ENCODE data around the gene PRKAR1B.

The PRKAR1B gene

GRCh38 chr7:585229-585711 lies 141.8 kb downstream of the PRKAR1B start:
- no peak for DNase-seq

- no peak for DNase-seq
Measured at GRCh38 chr7:584820-585219, 142.3 kb downstream of the PRKAR1B start.

DNA sequence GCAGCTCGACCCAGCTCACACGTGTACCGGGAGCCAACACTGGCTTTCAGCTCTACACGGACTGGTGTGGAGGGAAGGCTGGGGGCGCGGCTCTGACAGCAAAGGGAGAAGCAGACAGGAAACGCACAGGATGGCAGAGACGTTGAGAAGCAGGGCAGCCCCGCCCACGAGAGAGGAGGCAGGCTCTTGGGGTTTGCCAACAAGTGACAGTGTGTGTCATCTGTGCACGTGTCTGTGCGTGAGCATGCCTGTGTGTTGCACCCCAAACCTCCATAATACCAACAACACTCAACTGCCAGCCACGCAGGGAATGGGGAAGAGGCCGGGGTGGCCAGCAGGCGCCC lies 143.0 kb downstream of the PRKAR1B start:
- peak; percentile 85 for DNase-seq

DNA sequence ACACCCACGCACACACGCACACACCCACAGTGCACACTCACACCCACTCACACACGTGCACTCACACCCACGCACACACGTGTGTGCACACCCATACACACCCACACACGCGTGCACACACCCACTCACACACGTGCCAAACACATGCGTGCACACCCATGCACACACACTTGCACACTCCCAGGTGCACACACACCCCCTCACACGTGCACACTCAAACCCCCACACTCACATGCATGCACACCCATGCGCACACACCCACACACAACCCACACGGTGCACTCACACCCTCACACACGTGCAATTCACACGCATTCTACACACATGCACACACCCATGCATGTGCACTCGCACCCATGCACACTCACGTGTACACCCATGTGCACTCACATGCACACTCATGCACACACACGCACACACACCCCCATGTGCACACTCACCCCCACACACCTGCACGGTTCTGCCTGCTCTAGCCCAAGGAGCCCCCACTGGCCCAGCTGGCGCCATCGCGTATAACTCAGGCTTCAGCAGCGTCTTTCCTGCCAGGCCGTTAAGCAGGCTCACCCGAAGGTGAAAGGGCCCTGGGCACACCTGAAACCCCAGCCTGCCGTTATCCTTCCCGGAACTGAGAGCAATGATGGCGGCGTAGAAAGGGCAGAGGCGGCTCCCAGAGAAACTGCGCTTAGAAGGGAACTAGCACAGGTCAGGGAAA lies 143.5 kb downstream of the PRKAR1B start:
- no peak for DNase-seq

DNA sequence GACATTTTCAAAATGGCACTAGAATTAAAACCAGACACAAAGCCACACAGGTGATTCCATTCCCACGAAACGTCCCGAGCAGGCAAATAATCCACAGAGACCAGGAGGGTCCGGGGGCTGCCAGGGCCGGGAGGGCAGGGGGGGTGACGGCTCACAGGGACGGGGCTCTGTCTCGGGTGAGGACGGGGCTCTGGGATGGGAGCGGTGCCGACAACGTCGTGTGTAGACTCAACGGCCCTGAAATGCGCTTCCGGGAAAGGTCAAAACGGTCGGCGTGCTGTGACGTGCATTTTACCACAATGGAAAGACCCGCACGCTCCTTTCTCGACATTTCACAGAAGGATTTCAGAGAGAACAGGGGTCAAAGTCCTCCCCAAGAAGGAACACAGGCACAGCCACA lies 144.2 kb downstream of the PRKAR1B start:
- DNase-seq, result no peak

GRCh38 chr7:582081-582835 lies 144.8 kb downstream of the PRKAR1B start:
- DNase-seq, result no peak

DNA sequence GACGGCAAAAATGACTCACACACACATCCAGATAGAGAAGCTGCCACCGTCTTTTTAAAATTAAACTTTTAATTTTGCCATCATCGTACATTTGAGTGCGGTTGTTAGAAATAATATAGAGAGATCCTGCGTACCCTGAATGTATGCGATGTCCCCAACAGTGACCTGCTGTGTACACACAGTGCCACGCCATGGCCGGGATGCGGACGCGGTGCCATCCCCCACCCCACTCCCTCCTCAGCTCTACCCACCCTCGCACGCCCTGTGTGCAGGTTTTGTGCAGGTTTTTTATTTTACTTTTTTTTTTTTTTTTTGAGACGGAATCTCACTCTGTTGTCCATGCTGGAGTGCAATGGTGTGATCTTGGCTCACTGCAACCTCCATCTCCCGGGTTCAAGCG lies 148.7 kb downstream of the PRKAR1B start:
- no peak for DNase-seq

- DNase-seq, result no peak
Measured at GRCh38 chr7:577741-578370, 149.2 kb downstream of the PRKAR1B start.

DNA sequence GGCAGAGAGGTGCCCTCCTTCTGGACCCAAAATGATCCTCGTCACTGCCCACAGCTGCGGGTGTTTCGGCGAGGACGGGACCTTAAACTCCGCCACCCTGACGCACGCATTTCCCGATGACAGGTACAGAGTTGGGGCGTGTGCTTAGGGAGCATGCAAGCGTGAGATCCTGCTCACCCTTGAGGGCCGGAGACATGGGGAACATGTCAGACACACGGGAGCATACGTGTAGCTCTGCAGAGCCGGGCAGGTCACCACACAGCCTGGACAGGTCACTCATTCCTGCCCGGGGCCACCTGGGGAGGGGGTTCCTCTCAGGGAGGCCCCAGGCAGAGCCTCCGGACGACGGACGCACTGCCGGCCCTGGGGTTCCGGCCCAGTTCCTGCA lies 149.8 kb downstream of the PRKAR1B start:
- no peak for DNase-seq

DNA sequence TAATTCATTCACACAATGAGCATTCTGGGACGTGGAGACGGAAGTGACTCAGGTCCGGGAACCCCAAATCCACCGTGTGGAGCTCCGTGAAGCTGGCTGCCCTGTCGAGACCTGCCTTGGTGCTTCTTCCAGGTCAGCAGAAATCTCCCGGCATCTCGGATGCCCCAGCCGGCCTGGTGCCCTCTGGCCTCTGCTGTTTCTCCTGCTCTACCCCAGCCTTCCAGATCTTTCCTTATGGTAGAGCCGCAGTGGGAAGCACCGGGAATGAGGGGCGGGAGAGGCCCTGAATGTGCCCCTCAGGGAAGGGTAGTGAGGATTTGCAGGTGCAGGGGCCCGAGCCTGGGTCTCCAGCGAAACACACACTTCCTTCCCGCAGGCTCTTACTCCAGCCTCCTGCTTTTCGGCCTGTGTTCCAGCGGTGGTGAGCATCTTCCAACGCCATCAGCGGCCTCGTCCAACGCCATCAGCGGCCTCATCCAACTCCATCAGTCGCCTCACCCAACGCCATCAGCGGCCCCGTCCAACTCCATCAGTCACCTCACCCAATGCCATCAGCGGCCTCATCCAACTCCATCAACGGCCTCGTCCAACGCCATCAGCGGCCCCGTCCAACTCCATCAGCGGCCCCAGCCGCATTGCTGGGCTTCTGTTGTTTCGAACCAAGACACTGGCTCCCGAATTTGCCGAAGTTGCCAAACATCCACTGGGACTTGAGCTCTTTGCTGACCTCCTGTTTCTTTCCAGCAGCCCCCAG lies 150.4 kb downstream of the PRKAR1B start:
- no peak for DNase-seq

GRCh38 chr7:575425-576366 lies 151.4 kb downstream of the PRKAR1B start:
- no peak for DNase-seq

DNA sequence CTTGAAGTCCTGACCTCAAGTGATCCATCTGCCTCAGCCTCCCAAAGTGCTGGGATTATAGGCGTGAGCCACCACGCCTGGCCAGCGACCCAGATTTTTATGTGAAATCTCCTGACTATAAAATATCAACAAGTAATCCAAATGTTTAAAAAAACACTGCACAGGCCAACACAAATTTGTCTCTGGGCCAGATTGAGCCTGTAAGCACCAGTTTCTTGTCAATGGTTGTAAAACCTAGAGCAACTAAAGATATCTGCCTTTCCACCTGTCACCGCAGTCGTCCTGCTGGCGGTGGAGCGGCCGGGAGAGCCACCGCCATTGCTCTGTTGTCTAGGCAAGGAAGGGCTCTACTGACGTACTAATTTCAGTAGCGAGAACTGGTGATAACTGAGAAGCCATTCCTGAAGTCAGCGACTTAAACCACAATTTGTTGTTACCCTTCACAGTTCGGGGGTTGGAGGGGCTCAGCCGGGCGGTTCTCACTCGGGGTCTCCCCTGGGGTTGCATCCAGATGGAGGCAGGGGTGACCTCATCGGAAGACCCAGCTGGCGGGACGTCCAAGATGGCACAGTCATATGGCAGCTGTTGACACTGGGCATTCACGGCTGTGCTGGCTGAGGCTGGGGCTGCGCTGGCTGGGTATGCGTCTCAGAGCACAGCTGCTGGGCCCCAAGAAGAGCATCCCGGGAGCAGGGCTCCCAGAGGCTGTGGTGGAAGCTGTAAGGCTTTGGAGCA lies 152.3 kb downstream of the PRKAR1B start:
- no peak for DNase-seq

DNA sequence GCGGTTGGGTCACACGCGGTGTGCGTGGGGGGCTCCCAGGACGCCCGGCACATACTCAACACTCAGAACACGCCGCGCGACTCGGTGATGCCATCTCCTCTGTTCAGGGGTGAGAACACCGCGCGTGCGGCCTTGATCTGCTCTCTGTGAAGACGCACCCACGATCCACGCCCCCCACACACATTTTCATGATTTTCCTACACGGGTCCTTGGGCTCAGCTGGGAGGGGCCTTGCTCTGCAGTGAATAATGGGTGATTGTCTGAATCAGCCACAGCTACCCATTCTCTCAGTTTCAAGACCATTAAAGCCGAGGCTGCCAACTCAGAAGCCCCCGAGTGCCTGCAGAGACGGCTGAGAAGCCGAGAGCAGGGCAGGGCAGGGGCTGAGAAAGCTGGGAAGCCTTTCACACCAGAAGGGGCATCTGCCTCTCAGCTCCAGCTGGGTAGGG lies 153.1 kb downstream of the PRKAR1B start:
- DNase-seq, result no peak

DNA sequence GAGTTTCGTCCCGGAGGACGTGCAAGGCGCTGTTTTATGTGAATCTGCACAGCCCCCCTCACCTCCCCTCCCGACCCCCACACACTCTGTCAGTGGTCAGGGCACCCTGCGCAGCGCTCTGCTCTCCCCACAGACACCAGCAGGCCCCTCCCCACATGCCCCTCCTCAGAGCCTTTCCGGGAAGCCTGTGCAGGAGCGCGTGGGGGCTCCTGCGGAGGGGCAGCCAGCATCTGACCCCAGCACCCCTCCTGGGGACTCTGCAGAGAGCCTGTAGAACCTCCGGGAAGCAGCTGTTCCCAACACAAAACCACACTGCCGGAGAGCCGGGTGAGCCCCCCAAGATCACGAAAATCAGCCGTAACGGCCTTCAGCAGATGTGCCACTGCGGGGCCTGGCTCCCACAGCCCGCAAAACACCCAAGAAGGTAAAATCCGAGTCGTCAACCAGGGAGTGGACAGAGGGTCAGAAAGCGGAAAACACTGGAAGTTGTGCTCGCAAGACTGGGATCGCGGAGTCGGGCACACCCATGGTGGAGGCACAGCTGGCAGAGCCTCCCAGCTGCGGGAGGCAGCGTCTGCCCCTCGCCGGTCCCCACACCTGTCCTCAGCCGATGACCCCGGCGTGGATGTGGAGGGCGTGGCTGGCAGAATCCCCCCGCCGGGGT lies 153.7 kb downstream of the PRKAR1B start:
- no peak for DNase-seq

GRCh38 chr7:572416-573268 lies 154.4 kb downstream of the PRKAR1B start:
- no peak for DNase-seq

- no peak for DNase-seq
Measured at GRCh38 chr7:571718-572415, 155.2 kb downstream of the PRKAR1B start.

- DNase-seq, result no peak
Measured at GRCh38 chr7:571096-571717, 155.9 kb downstream of the PRKAR1B start.

DNA sequence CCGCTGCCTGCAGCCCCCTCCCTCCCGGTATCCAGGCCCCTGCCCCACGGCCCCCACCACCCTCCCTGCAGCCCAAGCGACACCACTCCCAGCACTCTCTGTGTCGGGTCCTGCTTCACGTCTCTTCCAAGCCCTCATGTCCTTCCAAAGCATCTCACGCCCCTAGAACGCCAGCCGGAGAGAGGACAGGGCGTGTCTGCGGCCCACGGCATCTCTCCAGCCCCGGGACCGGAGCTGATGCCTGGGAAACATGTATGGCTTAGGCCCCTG lies 156.3 kb downstream of the PRKAR1B start:
- no peak for DNase-seq
